GM04503 (cell line): ENCODE data around the gene KRT73.
"Not testable (repeated sequence)": the region's sequence is repeated elsewhere in the genome, so short reads cannot be mapped to it uniquely, and the experiment has no call there.

Experiments used
- DNase-seq: peaks from one replicate; pipeline ENCODE4 v3.0.0-alpha.2; 2012; ENCODE audit warnings: low read depth

KRT73 gene

GRCh38 chr12:52600475-52600874 is 17.9 kb downstream of the KRT73 start:
- DNase-seq: no peak

GRCh38 chr12:52600071-52600470 is 18.3 kb downstream of the KRT73 start:
- no peak for DNase-seq

GRCh38 chr12:52598966-52599365 is 19.4 kb downstream of the KRT73 start:
- DNase-seq: no peak

- not testable (repeated sequence) for DNase-seq
Observed at GRCh38 chr12:52594237-52594636, 24.1 kb downstream of the KRT73 start.

GRCh38 chr12:52591521-52591920 is 26.8 kb downstream of the KRT73 start:
- DNase-seq: no peak

- DNase-seq: no peak
Observed at GRCh38 chr12:52590021-52590420, 28.3 kb downstream of the KRT73 start.

- no peak for DNase-seq
Observed at GRCh38 chr12:52587563-52587962, 30.8 kb downstream of the KRT73 start.

GRCh38 chr12:52585946-52586345 is 32.4 kb downstream of the KRT73 start:
- no peak for DNase-seq

GRCh38 chr12:52585066-52585465 is 33.3 kb downstream of the KRT73 start:
- no peak for DNase-seq

- no peak for DNase-seq
Observed at GRCh38 chr12:52584156-52584682, 34.1 kb downstream of the KRT73 start.

GRCh38 chr12:52582971-52583456 is 35.3 kb downstream of the KRT73 start:
- DNase-seq: peak; percentile 3

- no peak for DNase-seq
Observed at GRCh38 chr12:52582486-52582885, 35.9 kb downstream of the KRT73 start.

GRCh38 chr12:52581481-52581880 is 36.9 kb downstream of the KRT73 start:
- DNase-seq: peak; percentile 6

- no peak for DNase-seq
Observed at GRCh38 chr12:52581066-52581465, 37.3 kb downstream of the KRT73 start.

GRCh38 chr12:52580496-52580895 is 37.9 kb downstream of the KRT73 start:
- DNase-seq: no peak

GRCh38 chr12:52579468-52580465 is 38.6 kb downstream of the KRT73 start:
- no peak for DNase-seq

GRCh38 chr12:52578469-52578868 is 39.9 kb downstream of the KRT73 start:
- DNase-seq: no peak

- no peak for DNase-seq
Observed at GRCh38 chr12:52577316-52577715, 41.0 kb downstream of the KRT73 start.

GRCh38 chr12:52575948-52576347 is 42.4 kb downstream of the KRT73 start:
- no peak for DNase-seq

GRCh38 chr12:52575256-52575655 is 43.1 kb downstream of the KRT73 start:
- no peak for DNase-seq

- no peak for DNase-seq
Observed at GRCh38 chr12:52573743-52574142, 44.6 kb downstream of the KRT73 start, which contains the start of gene KRT74. TSS of gene KRT74 (minus strand) at chr12:52573843. CDS start at chr12:52573777, 66 bp downstream.

GRCh38 chr12:52573306-52573705 is 45.1 kb downstream of the KRT73 start:
- no peak for DNase-seq

- DNase-seq: no peak
Observed at GRCh38 chr12:52570511-52570910, 47.8 kb downstream of the KRT73 start.
